A673 (cell line): Measurements from ENCODE around the gene ACVR2B. TPM values are rescaled to one million over a fixed set of nuclear protein-coding genes. Genes with fewer than 3 reads are reported as not detected.

Experiments used
- BruUV-seq: library from RNA; stranded (reverse); fragments of 400-500 nt; replicated peaks from 2 replicates; lab custom pipeline; 2021; lab: Mats Ljungman, UMichigan
- CTCF ChIA-PET: fragments of 300-600 bp; sonication (Branson Sonifier 250); formaldehyde crosslinking; loops from one replicate; lab custom pipeline; 2022; ENCODE audit warnings: antibody characterized with exemption; lab: Charles Lee
- POLR2A ChIA-PET: fragments of 300-600 bp; sonication (Branson Sonifier 250); formaldehyde crosslinking; loops from one replicate; lab custom pipeline; 2022; ENCODE audit warnings: antibody characterized with exemption; ENCODE audit not compliant: low non-redundant PET; lab: Charles Lee
- DNase-seq: peaks from one replicate; pipeline ENCODE4 v3.0.0-alpha.2; 2015; ENCODE audit warnings: low spot score
- H3K27ac ChIP-seq: fragments of 200-600 bp; sonication (generic); 2 replicates; pipeline ENCODE4 v1.5.1; 2016; ENCODE audit warnings: mixed run types, low read depth, mild to moderate bottlenecking, mixed read lengths, antibody characterized with exemption, low read length; ENCODE audit not compliant: poor library complexity, severe bottlenecking
- H3K27me3 ChIP-seq: fragments of 200-600 bp; sonication (generic); replicated peaks from 2 replicates; pipeline ENCODE4 v1.6.1; 2017; ENCODE audit warnings: mixed run types, low read depth, mild to moderate bottlenecking, mixed read lengths, antibody characterized with exemption, low read length; ENCODE audit not compliant: insufficient read depth, poor library complexity
- H3K36me3 ChIP-seq: fragments of 200-600 bp; sonication (generic); 2 replicates; pipeline ENCODE4 v1.6.1; 2016; ENCODE audit warnings: mixed run types, mild to moderate bottlenecking, mixed read lengths, antibody characterized with exemption, low read length; ENCODE audit not compliant: insufficient read depth, poor library complexity, severe bottlenecking
- H3K4me1 ChIP-seq: fragments of 200-600 bp; sonication (generic); 2 replicates; pipeline ENCODE4 v1.6.1; 2017; ENCODE audit warnings: mixed run types, mild to moderate bottlenecking, mixed read lengths, antibody characterized with exemption, low read length; ENCODE audit not compliant: insufficient read depth, poor library complexity, severe bottlenecking
- H3K4me3 ChIP-seq: fragments of 200-600 bp; sonication (generic); 2 replicates; pipeline ENCODE4 v1.5.1; 2016; ENCODE audit warnings: low read depth, mixed run types, mild to moderate bottlenecking, mixed read lengths, low read length; ENCODE audit not compliant: poor library complexity, severe bottlenecking
- H3K9me3 ChIP-seq: fragments of 200-600 bp; sonication (generic); 2 replicates; pipeline ENCODE4 v1.6.1; 2016; ENCODE audit warnings: mixed run types, low read depth, mild to moderate bottlenecking, mixed read lengths, antibody characterized with exemption, low read length; ENCODE audit not compliant: poor library complexity, severe bottlenecking
- EZH2 ChIP-seq: fragments of 200-600 bp; sonication (generic); IDR thresholded peaks from 2 replicates; pipeline ENCODE4 v1.6.1; 2017; ENCODE audit warnings: borderline replicate concordance, low read depth, mild to moderate bottlenecking, mixed read lengths, antibody characterized with exemption, low read length; ENCODE audit not compliant: poor library complexity, severe bottlenecking
- intact Hi-C: fragments of 100-400 bp; cut with micrococcal nuclease; formaldehyde crosslinking; loops from one replicate; pipeline ENCODE4 v1.10.0; 2022; ENCODE audit not compliant: unreplicated experiment
- total RNA-seq: library from RNA; stranded (reverse); gene quantifications from 2 replicates; pipeline ENCODE4 v1.2.3, GENCODE V29; 2021
- TF ChIP-seq, protein P1 (sequence below): fragments of 300-800, 200-600 bp; sonication (generic); conservative IDR thresholded peaks from 2 replicates; pipeline ENCODE4 v1.5.1; 2017; ENCODE audit warnings: low read depth, mild to moderate bottlenecking, antibody characterized with exemption, low read length, moderate library complexity, mixed read lengths

Gene ACVR2B
- total RNA-seq, 1 experiment from 2014 or later = 6.4 TPM

DNA sequence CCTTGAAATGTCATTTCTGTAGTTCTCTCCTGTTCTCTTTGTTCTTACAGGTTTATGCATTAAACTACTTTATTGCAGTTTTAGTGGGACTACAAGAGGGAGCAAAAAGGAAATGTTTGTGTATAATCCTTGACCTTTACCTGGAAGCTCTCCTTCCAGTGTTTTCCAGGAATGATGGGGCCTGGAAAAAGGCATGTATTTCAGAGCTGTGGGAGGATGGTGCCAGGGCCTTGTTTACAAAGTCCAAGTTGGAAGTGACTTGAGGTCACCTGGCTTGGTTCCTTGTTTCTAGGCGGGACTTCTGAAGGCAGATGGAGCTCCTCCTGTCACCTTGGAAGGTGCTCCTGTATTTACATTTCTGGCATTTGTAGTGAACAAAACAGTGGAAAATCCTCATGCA, 15.1 kb downstream of the ACVR2B start:
- TF ChIP-seq, protein P1, sequence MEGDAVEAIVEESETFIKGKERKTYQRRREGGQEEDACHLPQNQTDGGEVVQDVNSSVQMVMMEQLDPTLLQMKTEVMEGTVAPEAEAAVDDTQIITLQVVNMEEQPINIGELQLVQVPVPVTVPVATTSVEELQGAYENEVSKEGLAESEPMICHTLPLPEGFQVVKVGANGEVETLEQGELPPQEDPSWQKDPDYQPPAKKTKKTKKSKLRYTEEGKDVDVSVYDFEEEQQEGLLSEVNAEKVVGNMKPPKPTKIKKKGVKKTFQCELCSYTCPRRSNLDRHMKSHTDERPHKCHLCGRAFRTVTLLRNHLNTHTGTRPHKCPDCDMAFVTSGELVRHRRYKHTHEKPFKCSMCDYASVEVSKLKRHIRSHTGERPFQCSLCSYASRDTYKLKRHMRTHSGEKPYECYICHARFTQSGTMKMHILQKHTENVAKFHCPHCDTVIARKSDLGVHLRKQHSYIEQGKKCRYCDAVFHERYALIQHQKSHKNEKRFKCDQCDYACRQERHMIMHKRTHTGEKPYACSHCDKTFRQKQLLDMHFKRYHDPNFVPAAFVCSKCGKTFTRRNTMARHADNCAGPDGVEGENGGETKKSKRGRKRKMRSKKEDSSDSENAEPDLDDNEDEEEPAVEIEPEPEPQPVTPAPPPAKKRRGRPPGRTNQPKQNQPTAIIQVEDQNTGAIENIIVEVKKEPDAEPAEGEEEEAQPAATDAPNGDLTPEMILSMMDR = no peak
- no peak for TF ChIP-seq EZH2
- CTCF ChIA-PET = no interaction called here
- no peaks in the 10 kb centered on the region for H3K36me3 ChIP-seq
- H3K4me3 ChIP-seq = no peak overlapping the region
- H3K4me1 ChIP-seq = no peaks in the 10 kb centered on the region
- no peak overlapping the region for H3K27ac ChIP-seq
- intact Hi-C loops = no loop called here
- POLR2A ChIA-PET = no interaction called here
- no peaks in the 10 kb centered on the region for H3K27me3 ChIP-seq
- H3K9me3 ChIP-seq = peaks cover 5% of the 10 kb centered on the region
- BruUV-seq = no TSS peak
- DNase-seq = no peak

- POLR2A ChIA-PET = no interaction called here
- DNase-seq = no peak
- no peaks in the 10 kb centered on the region for H3K4me1 ChIP-seq
- no peak overlapping the region for H3K4me3 ChIP-seq
- no peaks in the 10 kb centered on the region for H3K27me3 ChIP-seq
- peaks cover 5% of the 10 kb centered on the region for H3K9me3 ChIP-seq
- CTCF ChIA-PET = no interaction called here
- intact Hi-C loops = no loop called here
- H3K27ac ChIP-seq = no peak overlapping the region
- TF ChIP-seq EZH2 = no peak
- TF ChIP-seq, protein P1 = no peak
- no TSS peak for BruUV-seq
- no peaks in the 10 kb centered on the region for H3K36me3 ChIP-seq
Measured at GRCh38 chr3:38469852-38470251, 16.2 kb downstream of the ACVR2B start.

GRCh38 chr3:38471260-38471857, 17.7 kb downstream of the ACVR2B start:
- TF ChIP-seq, protein P1 = no peak
- no peak for TF ChIP-seq EZH2
- Histone ChIP-seq H3K4me3 (no peak overlapping the region), H3K27ac (no peak overlapping the region), H3K36me3 (no peaks in the 10 kb centered on the region), H3K27me3 (no peaks in the 10 kb centered on the region), H3K4me1 (no peaks in the 10 kb centered on the region), H3K9me3 (peaks cover 5% of the 10 kb centered on the region)
- CTCF ChIA-PET = no interaction called here
- DNase-seq = no peak
- POLR2A ChIA-PET = no interaction called here
- BruUV-seq = no TSS peak
- intact Hi-C loops = no loop called here
